ENCODE results near the gene PGBD5. TPM values are rescaled to one million over a fixed set of nuclear protein-coding genes. Genes with fewer than 3 reads are reported as not detected.

Gene PGBD5
- total and polyA plus RNA-seq, 2 of the 13 experiments (the other 11 are each of a cell fraction or from before 2014, with no cell fraction given), result 0.04 to 0.13 TPM

GRCh38 chr1:230274254-230274653 is 151.9 kb downstream of the PGBD5 start (continued):
- TF ChIP-seq GABPB1 (CRISPR knock-in tag; IDR thresholded peaks at IDR 0.05) (no peak), WIZ (CRISPR knock-in tag; IDR thresholded peaks at IDR 0.05) (no peak), MTA3 (CRISPR knock-in tag; IDR thresholded peaks at IDR 0.05) (no peak), ZNF12 (CRISPR knock-in tag; IDR thresholded peaks at IDR 0.05) (no peak)

- Histone ChIP-seq H3K9ac (ENCODE audit: insufficient read depth, low read depth, low read length) (no peak overlapping the region), H3K27me3 (ENCODE audit: control insufficient read depth in 1 of 2, insufficient read depth in 2 of 2, low read length in 2 of 2) (no peaks in the 10 kb centered on the region), H3K79me2 (ENCODE audit: insufficient read depth, low read length) (no peaks in the 10 kb centered on the region), H3K36me3 (replicated peaks in 1 of 2; ENCODE audit: control insufficient read depth in 1 of 2, insufficient read depth in 2 of 2, low read length in 2 of 2) (peaks cover 4 to 23% of the 10 kb centered on the region in 2 experiments), H3K9me3 (ENCODE audit: low read length) (no peaks in the 10 kb centered on the region), H3K27ac (ENCODE audit: extremely low read length, insufficient read depth, low read length) (no peak overlapping the region), H4K20me1 (ENCODE audit: insufficient read depth, low read length) (peaks cover 2% of the 10 kb centered on the region; the same call in 1 of the 2 replicates), H3K4me1 (ENCODE audit: insufficient read depth, low read length) (no peaks in the 10 kb centered on the region), H2AFZ (ENCODE audit: low read length) (no peak overlapping the region), H3K4me3 (replicated peaks in 1 of 3; ENCODE audit: insufficient read depth in 1 of 3, low read depth in 2 of 3, low read length in 3 of 3) (no peak overlapping the region), H3K4me2 (ENCODE audit: low read depth, low read length) (no peak overlapping the region)
- TF ChIP-seq ZSCAN21 (CRISPR knock-in tag; IDR thresholded peaks at IDR 0.05; ENCODE audit: borderline replicate concordance) (no peak), IKZF5 (CRISPR knock-in tag; IDR thresholded peaks at IDR 0.05) (no peak), ZNF281 (CRISPR knock-in tag; IDR thresholded peaks at IDR 0.05; ENCODE audit: borderline replicate concordance) (no peak), NR2F1 (CRISPR knock-in tag; IDR thresholded peaks at IDR 0.05) (no peak), NR1H2 (CRISPR knock-in tag; IDR thresholded peaks at IDR 0.05; ENCODE audit: borderline replicate concordance, low read depth) (no peak), DPF2 (CRISPR knock-in tag; IDR thresholded peaks at IDR 0.05; ENCODE audit: borderline replicate concordance, low read depth) (no peak), NFRKB (IDR thresholded peaks at IDR 0.05) (no peak), TCF12 (IDR thresholded peaks at IDR 0.05) (no peak), TCF12 (CRISPR knock-in tag; IDR thresholded peaks at IDR 0.05) (no peak), ZSCAN29 (CRISPR knock-in tag; conservative IDR thresholded peaks at IDR 0.05) (no peak), NFE2L1 (CRISPR knock-in tag; IDR thresholded peaks at IDR 0.05; ENCODE audit: borderline replicate concordance) (no peak), DMTF1 (CRISPR knock-in tag; IDR thresholded peaks at IDR 0.05) (no peak)
- POLR2A ChIA-PET, result no interaction called here
- in situ Hi-C loops (cut with HindIII; ENCODE audit: extremely low pct_ligation_motif_present, low pct_unique_long_range_greater_than_20kb) (no loop called here), intact Hi-C loops (cut with micrococcal nuclease; ENCODE audit: unreplicated experiment) (no loop called here)
- ATAC-seq, result no peak
- no peak for DNase-seq (ENCODE audit: low spot score)
- no TSS peak for BruUV-seq (replicated peaks)
- WGBS (ENCODE audit: low lambda C conversion rate), result 90% methylated on average over 7 of the region's 7 CpGs
- FAIRE-seq, result no peak
- CTCF ChIA-PET (ENCODE audit: low intra/inter-chr PET ratio, low total read pairs), result no interaction called here
Measured at GRCh38 chr1:230273141-230273710, 152.9 kb downstream of the PGBD5 start.
